HG02852 (cell line): ENCODE measurements around the gene RFC5.

Experiments
- ATAC-seq: cut with Tn5 transposase; IDR thresholded peaks from one replicate; pipeline ENCODE4 v1.9.1; 2021; ENCODE audit warnings: mild to moderate bottlenecking, moderate library complexity; ENCODE audit not compliant: unreplicated experiment

RFC5 gene

DNA sequence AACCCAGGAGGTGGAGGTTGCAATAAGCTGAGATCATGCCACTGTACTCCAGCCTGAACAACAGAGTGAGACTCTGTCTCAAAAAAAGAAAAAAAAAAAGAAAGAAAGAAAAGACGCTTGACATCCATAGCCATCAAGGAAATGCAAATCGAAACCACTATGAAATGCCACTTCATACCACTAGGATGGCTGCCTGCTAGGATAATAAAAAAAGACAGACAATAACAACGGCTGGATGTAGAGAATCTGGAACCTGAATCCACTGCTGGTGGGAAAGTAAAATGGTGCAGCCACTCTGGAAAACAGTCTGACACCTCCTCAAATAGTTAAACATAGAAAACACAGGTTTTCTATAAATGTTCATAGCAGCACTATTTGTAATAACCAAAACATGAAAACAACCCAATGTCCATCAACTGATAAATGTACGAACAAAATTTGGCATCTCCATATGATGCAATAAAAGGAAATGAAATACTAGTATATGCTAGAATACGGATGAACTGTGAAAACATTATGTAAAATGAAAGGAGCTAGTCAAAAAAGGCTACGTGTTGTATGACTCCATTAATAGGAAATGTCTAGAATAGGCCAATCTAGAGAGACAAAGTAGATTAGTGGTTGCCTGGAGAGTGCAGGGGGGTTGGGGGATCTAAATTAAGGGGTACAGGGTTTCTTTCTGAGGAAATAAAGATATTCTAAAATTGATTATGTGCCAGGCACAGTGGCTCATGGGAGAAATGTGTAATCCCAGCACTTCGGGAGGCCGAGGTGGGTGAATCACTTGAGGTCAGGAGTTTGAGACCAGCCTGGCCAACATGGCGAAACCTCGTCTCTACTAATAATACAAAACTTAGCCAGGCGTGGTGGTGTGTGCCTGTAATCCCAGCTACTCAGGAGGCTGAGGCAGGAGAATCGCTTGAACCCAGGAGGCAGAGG lies 34.7 kb downstream of the RFC5 start:
- ATAC-seq = no peak

DNA sequence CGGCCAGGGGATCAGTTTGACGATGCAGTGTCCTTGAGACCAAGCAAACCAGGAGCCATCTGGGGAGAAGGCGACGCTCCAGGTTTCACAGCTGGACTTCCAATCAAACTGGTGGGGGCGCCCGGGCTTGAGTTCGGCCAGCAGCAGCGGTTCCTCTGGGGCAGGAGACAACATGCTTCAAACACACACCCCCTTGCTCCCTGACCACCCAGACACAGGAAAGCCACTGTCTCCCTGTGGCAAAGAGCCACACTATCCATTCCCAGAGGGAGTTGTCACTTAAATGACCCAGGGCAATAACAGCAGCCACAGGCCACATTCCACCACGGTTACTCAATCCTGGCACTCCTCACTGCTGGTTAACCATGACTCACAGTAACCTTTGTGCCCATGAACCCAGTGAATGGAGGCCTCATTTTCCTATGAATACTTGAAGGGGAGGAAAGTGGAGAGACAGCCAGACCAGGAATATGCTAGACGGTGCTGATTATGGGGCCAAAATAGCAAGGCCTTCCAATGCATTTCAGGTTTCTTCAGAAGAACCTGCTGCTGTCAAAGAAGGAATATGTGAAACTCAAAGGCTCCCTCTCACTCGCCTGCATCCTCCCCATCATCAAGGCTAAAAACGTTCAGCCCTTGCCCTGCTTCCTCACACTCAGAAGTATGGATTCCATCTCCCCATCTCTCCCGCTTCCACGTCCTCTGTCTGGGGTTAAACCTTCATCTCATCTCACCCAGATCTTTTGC lies 36.0 kb downstream of the RFC5 start:
- ATAC-seq = no peak

DNA sequence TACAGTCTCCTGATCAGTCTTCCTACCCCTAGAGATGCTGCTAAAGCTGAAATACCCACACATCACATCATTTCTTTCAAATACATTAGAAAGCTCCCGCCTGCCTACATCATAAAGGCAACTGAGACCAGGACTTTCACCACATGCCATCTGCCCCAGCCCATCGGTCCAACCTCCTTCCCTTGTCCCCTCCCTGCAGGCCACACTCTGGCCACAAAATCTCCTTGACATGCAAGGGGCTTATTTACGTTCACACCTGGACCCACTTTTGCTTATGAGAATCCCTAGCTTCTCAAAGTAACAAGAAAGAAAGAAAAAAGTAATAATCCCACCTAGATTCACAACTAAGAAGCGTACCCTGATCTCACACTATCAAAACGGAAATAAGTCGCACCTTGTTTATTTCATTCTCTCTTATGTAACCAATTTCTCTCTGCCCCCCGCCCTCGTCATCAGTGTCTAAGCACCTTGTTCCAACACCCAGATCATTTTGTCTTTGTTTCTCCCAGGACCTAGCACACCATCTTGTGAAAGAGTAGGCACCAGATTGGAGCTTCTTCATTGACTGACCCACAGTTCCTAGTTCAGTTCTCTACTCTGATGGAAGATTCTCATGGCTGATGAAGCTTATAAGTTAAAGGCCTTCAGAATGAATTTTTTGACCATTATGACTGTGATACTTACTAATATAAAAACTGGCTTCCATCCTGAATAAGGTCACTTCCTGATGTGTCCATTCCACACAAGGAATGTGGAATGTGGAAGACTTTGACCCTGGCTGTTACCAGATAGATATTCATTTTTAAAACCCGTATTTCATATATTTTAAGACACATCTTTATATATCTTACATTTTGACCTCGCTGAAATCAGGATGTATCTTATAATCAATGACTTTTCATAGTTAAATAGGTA lies 36.8 kb downstream of the RFC5 start:
- no peak for ATAC-seq

DNA sequence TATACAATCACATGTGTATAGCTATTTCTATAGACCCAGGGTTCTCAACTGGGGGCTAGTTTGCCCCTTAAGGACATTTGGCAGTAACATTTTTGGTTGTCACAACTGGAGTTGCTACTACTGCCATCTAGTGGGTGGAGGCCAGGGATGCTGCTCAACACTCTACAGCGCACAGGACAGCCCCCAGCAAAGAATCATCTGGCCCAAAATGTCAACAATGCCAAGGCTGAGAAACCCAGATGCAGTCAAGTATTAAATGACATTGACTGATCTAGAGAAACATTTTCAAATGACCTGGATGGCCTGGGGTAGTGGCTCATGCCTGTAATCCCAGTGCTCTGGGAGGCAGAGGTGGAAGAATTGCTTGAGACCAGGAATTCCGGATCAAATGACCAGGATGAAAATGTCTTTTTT lies 38.6 kb downstream of the RFC5 start:
- no peak for ATAC-seq

DNA sequence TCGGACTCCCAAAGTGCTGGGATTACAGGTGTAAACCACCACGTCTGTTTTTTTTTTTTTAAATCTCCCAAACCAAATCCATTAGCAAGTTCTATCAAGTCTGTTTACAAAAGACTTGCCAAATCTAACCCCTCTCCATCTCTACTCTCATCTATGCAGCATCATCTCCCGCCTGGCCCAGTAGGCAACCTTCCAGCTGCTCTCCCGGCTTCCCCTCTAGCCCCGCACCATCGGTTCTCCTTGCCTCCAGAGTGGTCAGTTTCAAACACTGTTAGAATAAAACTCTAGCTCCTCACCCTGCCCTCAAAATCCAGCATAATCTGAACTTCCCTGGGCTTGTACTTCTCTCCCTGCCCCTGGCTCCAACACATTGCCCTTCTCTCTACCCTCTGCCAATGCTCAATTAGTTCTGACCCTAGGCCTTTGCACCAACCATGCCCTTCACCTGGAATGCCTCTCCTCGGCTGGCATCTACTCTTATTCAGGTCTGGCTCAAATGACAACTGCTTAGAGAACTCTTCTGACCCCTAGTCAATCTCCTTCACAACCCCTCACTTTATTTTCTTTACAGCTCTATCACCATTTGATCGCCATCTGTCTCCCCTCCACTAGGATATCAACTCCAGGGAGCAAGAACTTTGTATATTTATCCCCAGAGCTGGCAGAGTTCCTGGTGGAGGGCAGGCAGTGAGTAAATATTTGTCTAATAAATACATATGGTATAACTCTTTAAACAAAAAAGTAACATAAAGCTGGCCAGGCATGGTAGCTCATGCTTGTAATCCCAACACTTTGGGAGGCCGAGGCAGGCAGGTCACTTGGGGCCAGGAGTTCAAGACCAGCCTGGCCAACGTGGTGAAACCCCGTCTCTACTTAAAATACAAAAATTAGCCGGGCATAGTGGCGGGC lies 39.6 kb downstream of the RFC5 start:
- ATAC-seq = no peak

DNA sequence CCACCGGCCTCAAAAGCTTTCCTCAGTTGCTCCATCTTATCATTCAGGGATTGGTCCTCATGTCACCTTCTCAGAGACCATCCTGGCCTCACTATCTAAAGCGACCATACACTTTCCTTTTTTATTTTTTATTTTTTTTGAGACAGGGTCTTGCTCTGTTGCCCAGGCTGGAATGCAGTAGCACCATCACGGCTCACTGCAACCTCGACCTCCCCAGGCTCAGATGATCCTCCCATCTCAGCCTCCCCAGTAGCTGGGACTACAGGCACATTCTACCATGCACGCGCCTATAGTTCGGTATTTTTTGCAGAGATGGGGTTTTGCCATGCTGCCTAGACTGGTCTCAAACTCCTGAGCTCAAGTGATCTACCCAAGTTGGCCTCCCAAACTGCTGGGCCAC lies 41.7 kb downstream of the RFC5 start:
- no peak for ATAC-seq

DNA sequence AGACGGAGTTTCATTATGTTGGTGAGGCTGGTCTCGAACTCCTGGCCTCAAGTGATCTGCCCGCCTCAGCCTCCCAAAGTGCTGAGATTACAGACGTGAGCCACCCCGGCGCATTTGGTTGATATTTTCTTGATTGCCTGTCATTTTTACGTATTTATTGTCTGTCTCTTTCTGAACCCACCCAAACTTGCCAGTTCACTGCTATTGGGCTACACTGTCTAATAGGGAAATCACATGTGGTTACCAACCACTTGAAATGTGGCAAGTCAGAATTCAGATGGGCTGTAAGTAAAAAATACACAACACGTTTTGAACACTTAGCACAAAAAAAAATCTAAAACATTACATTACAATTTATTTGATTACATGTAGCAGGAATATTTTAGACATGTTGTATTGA lies 42.4 kb downstream of the RFC5 start:
- no peak for ATAC-seq

DNA sequence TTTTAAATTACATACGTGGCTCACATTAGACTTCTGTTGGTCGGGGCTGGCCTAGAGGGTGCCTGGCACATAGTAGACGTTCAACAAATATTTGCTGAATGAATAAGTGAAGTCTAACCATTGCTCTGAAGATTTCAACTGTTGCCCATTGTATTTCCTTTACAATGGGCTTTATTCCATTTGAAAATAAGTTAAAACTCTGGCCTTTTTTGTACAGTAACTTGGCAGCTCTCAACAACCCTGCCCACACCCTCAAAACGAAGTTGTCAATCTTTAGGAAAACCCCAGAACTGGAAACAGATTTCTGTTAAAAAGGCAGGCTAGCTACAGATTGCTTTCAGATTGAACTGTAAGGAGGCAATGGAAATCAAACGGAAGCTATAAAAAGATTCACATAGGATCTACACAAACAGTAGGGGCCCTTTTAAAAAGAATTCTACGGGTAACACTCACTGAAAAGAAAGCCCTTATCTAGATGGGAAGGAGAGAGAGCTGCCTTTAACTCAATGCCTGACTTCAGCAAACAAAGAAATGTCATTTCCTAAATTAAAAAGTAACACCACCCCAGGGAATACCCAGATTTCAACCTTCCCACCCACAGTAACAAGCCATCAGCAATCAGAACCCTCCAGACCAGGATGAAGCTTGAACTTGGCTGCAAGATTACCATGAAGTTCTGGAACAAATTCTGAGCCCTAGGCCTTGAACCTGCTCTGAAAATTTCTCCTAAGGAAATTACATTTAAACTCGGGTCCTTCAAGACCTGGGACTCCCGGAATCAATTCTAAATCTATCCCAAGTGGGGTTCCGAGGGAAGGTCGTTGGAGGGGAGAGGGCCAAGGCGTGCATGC lies 43.1 kb downstream of the RFC5 start:
- ATAC-seq = no peak

DNA sequence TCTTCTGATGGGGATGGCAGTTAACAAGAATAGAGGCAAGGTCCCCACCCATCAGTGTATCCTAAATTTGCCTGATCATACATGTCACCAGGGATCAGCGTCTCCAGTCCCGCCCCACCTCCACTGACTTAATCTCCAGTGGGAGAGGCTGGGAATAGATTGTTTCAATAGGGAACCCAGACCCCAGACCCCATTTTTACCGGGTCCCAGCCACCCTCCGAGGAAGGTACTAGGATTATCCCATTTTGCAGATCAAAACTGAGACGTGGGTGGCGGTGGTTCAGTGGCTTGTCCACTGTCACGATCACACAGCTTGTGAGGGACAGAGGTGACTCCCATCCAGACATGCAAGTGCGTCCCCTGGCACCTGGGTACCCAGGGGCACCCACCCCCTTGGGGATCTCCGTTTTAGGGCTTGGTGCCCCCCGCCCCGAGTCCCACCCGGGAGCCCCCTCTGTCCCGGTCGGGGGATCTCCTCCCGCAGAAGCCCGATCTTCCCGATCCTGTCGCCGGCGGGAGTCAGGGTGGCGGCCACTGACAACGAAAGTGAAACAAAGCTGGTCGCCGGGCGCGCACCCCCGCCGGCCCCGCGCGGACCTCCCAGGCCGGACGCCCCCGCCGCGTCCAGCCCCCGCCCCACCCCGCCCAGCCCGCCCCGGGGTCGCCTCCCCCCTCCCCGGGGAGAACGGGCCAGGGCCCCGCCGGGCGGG lies 44.0 kb downstream of the RFC5 start:
- peak; percentile 42 for ATAC-seq

DNA sequence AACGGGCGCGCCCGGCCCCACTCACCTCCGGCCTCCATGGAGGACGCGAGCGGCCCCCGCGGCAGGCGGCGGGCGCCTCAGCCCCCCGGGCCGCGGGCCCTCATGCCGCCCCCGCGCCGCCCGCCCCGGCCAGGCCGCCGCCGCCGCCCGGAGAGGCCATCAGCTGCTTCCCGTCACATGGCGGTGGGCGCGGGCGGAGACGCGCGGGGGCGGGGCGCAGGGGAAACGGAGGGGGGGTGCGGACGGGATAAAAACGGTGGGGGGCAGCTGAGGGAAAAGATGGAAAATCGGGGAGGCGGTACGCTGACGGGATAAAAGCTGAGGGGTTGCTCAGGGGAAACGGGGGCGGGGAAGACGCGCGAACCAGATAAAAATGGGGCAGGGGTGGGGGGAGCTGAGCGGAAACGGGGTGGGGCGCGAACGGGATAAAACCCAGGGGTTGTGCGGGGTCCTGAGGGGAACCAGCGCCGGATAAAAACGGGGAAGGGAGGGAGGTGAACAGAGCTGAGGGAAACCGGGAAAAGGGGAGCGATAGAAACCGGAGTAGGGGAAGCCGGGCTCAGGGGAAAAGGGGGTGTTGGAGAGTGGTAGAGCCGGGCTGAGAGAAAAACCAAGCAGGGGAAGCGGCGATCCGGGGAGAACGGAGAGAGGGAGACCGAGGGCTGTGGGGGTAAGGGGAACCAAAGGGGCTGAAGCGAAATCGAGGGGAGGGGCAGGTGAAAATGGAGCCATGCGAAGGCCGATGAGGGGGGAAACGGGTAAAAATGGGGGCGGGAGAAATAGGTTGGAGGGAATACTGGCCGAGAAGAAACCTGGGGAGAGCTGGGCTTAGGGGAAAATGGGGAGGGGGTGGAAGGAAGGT lies 44.7 kb downstream of the RFC5 start, which contains the start of gene WSB2:
WSB2 (minus strand) TSS at position 169 of the 862 bp plus-strand sequence; CDS start at position 38, 131 bp downstream.
- peak; percentile 50 for ATAC-seq

DNA sequence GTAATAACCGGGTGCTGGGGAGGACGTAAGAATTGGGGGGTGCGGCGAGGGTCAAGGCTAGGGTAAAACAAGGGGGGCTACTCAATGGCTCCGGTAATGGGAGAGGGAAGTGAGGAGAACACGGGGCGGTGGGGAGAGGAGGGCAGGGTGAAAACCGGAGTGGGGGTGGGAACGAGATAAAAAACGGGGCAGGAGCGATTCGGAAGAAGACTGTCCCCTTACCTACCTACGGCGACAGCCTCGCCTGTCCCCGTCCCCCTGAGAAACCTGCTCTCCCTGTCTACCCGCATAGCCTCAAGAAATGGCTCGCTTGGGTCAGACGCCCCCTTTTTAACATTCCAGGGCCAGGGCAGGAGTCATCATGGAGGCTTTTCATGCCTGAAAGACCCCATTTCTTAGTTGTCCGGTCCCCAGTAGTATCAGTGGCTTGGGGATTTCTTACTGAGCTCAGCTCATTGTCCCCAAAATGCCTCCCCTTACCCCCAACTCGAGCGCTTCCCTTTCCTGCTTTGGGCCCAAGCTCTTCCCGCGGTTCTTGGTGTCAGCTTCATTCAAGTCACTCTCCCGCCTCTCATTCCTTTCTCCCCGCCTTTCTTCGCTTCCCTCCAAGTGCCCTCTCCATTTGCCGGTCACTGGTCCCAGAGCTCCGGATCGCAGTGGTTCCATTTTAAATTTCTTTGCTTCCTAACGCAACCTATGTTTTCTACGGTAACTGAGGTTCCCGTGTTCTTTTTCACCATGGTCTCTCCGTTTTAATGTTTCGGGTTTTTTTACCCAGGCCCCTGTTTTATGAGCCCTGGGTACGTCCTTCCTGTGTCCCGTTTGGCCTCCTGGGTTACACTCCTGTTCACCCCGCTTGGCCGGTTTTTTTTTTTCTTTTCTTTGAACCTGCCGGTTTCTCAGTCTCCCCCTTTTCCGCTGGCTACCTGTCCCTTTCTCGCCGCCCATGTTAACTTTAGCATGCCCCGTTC lies 45.7 kb downstream of the RFC5 start:
- no peak for ATAC-seq

DNA sequence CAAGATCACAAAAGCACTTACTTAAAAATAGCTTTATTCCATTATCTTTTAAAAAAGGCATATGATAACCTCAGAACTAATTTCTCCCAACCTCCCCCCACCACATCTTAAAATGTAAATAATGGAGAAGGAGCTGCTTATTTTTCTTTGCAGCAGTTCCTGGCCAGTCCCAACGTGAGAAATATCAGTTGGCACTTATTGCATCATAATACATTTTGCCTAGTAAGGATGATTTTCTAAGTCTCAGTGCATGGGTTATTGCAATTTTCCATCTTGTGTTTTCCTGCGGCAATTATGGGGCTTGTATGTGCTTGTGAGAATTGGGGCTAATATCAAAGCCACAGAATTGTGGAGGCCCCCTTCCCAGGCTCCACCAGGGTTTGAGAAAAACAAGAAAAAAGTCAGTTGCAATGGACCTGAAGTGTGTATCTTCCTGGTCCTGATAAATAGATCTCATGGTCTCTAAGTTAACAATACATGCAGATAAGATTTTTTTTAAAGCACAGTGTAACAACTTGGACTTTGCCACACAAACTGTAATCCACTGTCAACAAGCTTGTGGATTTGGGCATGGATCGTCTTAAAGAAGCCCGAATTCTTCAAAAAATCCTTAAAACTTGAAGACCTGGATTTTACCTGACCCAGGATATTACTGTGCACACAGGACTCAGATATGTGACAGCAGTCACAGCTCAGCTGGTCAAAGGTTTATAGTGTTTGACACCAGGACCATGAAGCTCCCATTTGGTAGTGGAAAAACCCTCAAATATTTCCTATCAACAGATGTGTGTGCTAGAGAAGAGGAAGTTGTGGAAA lies 47.3 kb downstream of the RFC5 start:
- ATAC-seq = no peak

DNA sequence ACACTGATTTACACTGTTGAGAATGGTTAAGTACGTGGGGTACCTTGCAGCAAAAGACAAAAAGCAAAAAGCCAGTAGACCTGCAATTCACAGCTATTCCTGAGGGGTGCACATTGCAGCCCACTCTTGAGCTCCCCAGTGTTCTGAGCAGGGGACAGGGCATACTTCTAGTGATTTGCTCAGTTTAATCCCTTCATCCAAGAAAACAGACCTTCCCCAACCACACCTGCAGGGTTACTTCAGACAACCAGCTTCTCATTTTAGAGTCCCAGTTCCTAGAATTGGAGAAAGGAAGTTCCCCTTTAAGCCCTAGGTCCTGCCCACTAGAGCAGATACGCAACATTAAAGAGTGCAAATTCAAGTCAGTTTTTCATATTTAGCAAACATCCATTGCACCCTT lies 48.1 kb downstream of the RFC5 start:
- no peak for ATAC-seq

DNA sequence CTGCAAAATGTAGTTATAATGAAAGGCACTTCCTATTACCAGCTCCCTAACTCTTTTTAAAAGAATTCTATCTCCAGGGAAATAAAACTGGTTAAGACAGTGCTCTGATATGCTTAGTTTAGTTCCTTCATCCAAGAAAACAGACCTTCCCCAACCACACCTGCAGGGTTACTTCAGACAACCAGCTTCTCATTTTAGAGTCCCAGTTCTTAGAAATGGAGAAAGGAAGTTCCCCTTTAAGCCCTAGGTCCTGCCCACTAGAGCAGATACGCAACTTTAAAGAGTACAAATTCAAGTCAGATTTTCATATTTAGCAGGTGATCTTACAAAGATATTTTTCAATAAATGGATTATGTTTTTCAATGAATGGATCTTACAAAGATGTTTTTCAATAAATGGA lies 48.9 kb downstream of the RFC5 start:
- no peak for ATAC-seq

DNA sequence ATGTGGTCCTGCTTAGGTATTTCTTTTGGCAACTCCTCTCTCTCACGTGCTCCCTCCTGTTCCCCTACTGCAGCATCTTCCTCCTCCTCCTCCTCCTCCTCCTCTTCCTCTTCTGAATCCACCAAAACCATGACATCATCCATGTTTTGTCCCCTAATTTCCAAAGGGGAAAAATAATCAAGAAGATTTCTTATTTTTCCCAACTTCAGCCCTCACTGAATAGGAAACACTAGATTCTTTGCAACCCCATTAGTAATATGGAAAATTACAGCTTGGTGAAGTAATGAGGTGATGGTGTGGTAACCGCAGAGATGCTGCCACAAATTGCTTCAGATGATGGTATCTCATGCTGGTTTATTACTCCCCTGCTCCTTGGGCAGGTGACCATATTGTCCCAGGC lies 51.9 kb downstream of the RFC5 start:
- no peak for ATAC-seq
